NOMO-1 treated with DMSO at 0.1 percent for 48 hours (cell line): Measurements from ENCODE around the gene COL4A2.
"Not testable (repeated sequence)": the region's sequence is repeated elsewhere in the genome, so short reads cannot be mapped to it uniquely, and the experiment has no call there.

Experiments used
- DNase-seq: peaks from one replicate; lab custom pipeline; 2025; ENCODE audit not compliant: unreplicated experiment; lab: John Stamatoyannopoulos, UW

Gene COL4A2

DNA sequence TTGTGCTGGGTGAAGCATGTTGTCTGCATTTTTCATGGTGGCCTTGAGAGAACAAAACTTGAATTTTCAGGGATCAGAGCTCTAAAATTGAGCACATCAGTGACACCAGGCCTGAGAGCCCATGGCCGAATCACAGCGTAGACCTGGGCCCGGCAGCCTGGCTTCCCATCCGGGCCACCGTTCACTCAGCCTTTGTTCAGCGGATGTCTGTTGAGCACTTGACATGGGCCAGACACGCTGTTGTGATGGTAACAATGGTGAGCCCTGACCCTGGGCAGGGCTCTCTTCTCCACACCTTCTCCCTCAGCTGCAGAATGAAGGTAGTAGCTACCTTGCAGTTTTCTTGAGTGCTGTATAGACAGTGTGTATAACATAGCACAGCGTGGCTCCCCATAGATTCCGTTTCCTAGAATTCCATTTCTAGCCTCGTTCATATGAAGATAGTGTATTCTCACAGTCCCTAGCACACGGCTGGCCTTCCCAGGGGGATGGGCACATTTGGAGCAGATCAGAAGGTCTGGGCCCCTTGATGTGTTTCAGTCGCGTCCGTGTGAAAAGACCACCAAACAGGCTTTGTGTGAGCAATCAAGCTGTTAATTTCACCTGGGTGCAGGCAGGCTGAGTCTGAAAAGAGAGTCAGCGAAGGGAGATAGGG is 179.1 kb downstream of the COL4A2 start:
- DNase-seq: no peak

DNA sequence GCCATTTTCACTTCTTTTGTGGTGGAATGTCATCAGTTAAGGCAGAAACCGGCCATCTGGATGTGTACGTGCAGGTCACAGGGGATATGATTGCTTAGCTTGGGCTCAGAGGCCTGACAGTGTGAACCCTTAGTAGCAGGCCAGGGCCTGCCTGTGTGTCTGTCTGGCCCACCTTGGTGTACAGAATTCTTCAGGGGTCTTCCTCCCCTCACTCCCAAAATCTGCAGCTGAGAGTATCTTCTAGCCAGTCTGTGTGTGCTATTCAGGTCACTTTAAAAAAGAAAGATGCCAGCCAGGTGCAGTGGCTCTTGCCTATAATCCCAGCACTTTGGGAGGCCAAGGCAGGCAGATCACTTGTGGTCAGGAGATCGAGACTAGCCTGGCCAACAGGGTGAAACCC is 179.8 kb downstream of the COL4A2 start:
- not testable (repeated sequence) for DNase-seq

DNA sequence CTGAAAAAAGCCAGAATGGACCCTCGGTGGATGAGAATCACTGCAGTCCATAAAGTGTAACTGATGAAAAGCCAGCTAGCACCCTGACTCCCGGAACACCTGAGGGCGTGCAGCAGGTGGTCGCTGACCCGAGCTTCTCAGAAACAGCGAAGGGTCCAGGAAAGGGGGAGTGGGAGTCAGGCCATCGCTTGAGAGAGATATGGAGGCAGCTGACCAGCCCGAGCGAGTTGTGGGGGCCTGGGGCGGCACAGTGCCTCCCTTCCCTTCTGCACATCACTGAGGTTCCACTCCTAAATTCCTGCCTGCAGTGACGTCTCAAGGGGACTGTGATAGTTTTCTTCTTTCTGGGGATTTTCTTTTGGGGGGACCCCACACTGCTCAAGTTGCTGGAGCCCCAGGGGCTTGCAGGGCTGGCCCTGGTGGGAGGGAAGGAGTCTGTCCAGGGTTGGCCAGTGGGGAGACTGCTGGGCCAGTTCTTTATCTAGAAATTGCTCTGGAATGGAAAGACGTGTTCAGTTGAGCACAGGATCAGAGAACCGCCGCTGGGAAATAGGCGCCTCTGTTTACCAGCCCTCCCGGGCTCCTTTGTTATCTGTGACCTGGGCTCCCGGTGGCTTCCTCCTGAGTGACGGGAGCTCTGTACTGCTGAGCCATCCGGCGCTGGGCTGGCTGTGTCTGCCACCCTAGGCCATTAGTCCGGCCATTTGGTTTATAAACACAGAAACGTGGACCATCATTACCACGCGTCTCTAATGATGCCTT is 183.1 kb downstream of the COL4A2 start:
- no peak for DNase-seq

DNA sequence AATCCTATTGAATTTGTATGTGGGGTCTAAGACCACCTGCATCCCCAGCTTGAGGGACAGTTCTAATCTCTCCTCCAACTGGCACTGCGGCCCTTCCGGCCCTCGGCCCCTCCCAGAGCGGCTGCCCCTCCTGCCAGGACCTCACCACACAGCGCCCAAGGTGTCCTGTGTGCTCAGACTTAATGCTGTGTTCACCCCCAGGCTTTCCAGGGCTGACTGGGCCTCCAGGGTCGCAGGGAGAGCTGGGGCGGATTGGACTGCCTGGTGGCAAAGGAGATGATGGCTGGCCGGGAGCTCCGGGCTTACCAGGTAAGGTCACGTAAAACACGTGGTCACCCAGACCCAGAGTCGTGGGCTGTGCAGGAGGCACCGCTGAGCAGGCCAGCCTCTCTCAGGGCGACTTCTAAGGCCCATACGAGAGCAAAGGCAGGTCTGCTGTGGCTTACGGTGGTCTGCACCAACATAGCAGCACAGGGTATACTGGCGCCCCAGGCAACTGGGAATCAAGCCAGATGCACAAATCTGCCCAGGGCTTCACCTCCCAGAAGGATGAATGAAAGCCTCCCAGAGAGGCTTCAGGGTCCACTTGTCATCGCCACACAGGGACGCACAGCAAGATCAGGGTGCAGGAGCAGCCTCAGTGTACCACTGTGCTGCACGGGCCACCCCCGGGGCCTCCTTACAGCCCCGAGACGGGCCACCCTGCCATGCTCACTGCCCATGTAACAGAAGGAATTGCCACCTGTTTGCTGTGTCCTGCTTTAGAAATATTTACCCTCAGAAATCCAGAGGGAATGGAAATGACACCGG is 185.0 kb downstream of the COL4A2 start:
- DNase-seq: no peak

DNA sequence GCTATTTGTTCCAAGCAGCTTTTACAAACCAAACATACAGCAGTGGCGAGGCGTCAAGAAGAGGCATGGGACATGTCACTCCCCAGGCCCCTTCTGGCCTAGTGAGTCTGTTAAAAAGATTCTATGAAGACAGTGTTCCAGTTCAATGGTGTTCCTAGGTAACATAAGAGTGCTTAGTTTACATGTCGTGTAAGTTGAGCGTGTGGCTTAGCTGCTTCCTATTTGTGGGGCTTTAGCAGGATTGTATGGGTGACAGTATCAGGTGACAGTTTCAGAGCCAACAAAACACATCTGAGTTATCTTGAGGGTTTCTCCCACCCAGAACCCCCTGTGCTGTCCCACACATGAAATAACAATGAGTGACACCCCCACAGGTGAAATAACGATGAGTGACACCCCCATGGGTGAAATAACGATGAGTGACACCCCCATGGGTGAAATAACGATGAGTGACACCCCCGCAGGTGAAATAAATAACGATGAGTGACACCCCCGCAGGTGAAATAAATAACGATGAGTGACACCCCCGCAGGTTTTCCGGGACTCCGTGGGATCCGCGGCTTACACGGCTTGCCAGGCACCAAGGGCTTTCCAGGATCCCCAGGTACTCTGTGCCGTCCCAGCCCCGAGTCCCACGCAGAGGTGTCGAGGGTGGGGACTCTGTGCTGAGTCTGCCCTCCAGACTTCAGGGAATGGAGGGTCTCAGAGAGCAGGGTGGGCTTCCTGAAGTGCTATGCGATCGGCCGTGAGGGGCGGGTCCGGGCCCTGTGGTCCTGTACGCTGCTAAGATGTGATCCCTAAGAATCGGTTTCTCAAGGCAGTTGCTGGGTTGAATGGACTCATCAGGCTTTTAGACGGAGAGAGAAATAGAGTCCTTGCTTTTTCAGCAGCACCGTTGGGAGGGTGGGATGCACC is 185.9 kb downstream of the COL4A2 start:
- DNase-seq: no peak

DNA sequence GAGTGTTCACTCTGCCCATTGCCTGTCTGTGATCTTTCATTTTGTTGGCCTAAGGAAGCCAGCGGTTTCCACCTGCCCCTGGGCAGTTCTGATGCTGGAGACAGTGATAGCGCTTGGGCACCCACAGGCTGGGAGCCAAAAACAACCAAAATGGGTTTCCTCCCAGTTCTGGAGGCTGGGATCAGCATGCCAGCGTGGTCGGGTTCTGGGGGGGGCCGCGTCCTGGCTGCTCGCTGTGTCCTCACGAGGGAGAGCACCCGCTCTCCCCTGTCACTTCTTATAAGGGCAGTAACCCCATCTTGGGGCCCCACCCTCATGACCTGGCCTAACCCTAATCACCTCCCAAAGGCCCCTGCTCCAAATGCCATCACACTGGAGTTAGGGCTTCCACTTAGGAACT is 186.5 kb downstream of the COL4A2 start:
- no peak for DNase-seq

DNA sequence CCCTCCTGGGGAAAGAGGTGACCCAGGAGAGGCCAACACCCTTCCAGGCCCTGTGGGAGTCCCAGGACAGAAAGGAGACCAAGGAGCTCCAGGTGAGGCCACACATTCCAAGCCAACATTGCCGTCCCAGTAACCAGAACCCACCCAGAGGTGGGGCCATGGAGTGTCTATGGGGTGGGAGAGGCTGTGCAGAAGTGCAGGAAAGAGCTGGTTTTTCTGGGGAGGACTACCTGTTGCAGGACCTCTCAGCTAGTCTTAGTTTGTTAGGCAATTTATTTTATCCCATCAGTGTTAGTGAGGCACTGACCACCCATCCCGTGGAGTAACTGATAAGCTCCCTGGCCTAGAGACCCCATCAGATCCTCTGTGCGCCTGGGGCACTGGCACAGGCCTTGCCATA is 188.3 kb downstream of the COL4A2 start:
- DNase-seq: no peak

DNA sequence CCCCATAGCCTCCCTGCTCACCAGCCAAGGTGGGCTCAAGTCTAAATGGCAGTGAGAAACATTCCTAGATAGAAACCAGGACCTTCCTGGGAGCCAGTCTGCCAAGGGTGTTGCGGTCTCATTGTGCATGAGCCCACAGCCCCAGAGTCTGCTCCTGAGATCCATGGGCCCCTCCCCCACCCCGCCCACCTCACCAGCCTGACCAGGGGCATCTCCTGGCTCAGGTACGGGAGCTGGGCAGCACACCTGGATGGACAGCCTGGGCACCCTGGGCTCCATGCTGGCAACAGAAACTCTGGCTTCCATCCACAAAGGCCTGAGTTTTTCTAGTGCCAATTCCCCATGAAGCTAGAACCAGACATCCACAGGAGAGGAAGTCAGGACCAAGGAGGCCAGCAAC is 188.8 kb downstream of the COL4A2 start:
- no peak for DNase-seq

DNA sequence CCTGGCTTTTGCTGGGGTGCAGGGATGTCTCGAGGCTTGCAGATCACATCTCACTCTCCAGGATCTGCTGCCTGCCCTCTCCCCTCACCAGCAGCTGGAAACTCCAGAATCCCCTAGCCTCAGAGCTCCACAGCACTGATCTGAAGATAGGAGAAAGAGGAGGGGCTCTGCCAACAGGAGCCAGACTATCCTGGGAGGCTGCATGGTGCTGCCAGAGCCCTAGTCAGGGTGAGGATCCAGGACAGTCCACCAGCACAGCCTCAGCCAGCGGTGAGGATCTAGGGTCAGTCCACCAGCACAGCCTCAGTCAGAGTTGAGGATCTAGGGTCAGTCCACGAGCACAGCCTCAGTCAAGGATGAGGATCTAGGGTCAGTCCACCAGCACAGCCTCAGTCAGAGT is 189.2 kb downstream of the COL4A2 start:
- DNase-seq: no peak

DNA sequence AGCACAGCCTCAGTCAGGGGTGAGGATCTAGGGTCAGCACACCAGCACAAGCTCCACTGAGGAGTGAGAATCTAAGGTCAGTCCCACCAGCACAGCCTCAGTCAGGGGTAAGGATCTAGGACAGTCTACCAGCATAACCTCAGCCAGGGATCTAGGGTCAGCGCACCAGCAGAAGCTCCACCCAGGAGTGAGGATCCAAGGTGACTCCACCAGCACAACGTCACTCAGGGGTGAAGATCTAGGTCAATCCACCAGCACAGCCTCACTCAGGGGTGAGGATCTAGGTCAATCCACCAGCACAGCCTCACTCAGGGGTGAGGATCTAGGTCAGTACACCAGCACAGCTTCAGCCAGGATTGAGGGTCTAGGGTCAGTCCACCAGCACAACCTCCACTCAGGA is 189.9 kb downstream of the COL4A2 start:
- no peak for DNase-seq

DNA sequence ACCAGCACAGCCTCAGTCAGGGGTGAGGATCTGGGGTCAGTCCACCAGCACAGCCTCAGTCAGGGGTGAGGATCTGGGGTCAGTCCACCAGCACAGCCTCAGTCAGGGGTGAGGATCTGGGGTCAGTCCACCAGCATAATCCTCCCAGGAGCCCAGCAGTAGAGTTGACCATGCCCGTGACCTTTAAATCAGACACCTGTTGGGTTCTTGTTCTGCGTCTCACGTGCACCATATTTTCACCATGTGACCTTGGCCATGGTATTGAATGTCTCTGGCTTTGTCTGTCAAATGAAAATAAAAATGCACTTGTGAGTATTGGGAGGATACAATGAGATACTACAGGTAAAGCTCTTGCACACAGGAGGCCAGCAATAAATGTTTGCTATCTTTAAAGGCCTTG is 190.8 kb downstream of the COL4A2 start:
- not testable (repeated sequence) for DNase-seq

DNA sequence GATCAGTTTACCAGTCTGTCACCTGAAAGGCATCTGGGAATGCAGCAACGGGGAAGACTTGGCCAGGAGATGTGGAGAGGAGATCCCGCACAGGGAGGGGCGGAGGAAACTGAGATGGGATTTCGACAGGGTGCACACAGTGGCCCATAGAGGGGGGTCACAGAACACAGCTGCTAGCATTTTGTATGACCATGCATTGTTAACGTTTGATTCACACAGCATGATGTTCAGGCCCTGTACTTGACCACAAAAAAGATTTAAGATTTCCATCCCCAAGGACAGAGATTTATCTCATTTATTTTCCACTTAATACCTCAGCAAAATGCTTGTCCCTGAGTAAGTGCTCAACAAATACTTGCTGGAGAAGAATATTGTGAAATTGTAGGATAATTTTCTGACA is 191.2 kb downstream of the COL4A2 start:
- DNase-seq: no peak

DNA sequence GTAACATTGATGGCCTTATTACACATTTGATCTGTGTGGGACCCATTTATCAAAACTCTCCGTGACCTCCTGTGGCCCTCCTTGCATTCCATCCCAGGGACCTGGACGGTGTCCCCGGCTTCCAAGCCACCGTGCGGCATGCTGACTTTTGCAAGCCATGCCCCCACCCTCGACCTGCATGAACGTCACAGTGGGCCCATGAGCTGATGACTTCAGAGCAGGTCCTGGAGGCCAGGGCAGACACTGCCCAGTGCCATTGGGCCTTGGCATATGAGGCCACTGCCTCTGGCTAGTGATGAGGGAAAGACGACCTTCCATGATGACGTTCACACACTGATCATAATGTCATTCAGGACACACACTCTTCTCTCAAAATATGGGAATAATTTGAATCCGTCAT is 191.7 kb downstream of the COL4A2 start:
- no peak for DNase-seq

DNA sequence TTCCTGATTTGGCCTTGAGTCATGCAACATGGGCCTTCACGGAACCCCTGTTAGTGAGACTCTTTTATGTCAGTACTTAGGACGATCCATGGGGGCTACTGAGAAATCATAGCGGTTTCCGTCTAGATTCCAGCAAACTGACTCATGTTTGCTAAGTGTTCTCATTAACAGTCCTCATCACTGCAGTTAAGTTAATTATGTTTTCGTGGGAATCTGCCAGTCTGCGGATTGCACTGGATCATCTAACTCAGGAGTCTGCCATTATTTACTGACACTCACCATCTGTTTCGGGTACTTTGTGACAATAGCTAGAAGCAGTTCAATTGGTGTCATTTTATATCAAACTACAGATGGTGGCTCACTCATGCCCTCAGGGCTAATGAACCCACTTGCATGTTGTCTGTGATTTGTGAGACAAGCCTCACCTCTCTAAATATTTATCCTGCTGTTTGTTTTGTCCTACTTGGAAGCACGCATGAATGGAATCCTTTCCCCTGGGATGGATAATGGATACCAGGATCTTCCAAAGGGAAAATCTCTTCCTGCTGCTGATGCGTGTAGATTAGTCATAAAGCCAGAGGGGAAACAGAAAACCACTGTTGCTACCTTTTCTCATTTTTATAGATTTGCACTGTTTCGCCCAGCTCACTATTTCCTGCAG is 192.7 kb downstream of the COL4A2 start:
- DNase-seq: no peak

DNA sequence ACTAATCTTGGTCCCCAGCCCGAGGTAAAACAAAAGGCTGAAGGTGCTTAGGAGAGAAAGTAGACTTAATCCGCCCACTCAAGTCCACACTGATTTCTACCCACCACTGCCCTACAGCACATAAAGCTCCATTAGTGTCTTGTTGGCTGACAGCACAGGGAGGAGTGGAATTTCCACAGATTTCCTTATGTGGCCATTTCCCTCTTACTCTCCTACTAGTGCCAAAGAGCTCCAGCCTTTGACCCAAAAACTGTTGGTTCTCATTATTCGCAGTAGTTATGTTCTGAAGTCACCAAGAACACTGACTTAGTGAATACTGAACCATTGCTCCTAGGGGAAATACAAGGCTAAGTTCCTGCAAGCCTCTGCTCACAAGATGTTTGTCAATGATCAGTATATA is 193.3 kb downstream of the COL4A2 start:
- DNase-seq: no peak

DNA sequence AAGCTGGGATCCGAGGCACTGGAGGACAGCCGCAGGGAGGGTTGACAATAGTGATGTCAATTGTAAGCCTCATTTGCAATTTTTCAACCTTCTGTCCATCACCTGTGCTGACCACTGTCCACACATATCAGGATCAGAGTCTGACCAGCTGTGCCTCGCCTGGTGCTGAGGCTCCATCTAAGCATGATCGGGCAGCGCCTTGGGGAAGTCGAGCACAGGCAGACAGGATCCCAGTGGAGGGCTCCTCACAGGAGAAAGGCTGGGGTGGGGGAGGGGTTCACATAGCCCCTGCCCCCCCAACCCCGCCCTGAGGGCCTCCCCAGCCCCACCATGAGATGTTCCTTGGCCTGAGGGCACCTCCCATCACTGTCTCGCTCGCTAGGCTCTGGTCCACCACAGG is 194.1 kb downstream of the COL4A2 start:
- no peak for DNase-seq

DNA sequence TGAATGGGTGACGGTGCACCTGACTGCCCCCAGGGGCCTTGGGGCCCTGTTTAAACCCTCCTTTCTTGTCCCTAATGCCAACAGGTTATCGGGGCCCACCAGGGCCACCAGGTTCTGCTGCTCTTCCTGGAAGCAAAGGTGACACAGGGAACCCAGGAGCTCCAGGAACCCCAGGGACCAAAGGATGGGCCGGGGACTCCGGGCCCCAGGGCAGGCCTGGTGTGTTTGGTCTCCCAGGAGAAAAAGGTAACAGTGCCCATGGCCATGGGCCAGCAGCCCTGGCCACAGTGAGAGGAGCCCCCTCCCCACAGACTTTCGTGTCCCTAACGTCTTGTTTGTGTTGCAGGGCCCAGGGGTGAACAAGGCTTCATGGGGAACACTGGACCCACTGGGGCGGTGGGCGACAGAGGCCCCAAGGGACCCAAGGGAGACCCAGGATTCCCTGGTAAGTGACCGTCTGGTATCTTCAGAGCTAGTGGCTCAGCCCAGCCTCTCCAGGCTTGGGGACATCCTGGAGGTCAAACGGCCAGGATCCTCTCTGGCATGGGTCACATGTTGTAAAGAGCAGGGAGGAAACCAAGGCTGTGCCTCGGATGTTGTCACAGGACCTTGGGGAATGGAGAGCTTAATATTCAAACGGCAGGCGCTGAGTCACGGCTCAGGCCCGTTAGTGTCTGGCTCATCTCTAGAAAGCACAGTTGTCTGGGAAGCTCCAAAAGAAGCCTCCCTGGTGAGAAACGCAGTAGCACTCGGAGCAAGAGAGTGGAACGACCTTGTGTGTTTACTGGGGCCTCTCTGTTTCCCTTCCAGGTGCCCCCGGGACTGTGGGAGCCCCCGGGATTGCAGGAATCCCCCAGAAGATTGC is 196.2 kb downstream of the COL4A2 start:
- DNase-seq: no peak

DNA sequence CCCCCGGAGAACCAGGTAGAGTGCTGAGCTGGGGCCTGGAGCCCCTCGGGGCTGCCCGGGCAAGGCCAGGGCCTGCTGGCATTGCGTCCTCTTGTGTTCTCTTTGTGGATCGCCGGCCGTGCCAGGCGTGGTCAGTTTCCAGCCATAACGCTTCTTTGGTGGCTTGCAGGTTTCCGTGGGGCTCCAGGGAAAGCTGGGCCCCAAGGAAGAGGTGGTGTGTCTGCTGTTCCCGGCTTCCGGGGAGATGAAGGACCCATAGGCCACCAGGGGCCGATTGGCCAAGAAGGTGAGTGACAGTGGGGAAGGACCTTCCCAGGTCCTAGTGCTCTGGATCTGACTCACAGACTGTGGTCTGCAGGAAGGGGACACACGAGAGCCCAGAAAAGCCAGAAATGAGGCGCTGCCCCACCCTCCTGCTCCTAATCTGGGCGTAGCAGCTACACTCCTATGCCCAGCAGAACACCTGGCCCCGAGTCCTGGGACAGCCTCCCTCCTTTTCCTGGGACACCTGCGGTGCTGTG is 197.0 kb downstream of the COL4A2 start:
- DNase-seq: no peak

DNA sequence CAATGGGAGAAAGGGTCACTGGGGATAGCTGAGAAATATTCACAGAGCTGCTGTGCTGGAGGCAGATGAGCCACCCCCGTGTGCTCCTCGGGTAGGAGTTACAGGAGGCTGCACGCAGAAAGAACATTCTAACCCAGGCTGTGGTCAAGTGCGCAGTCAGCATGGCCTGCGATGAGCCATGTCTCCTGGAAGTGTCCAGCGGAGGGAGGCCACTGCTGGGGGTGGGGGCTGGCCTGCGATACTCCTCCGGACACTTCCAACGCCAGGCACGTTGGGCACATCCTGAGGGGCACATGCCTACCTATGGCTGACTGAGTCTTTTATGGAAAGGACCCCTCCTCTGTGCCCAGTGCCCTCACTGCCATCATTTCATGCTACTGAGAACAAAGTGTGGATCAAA is 198.5 kb downstream of the COL4A2 start:
- no peak for DNase-seq
